ENCODE data around the gene BLCAP. TPM values are rescaled to one million over a fixed set of nuclear protein-coding genes. Genes with fewer than 3 reads are reported as not detected.

BLCAP gene
- total and polyA plus RNA-seq, 9 donors, result 27.7 to 147 (median 62.0) TPM

DNA sequence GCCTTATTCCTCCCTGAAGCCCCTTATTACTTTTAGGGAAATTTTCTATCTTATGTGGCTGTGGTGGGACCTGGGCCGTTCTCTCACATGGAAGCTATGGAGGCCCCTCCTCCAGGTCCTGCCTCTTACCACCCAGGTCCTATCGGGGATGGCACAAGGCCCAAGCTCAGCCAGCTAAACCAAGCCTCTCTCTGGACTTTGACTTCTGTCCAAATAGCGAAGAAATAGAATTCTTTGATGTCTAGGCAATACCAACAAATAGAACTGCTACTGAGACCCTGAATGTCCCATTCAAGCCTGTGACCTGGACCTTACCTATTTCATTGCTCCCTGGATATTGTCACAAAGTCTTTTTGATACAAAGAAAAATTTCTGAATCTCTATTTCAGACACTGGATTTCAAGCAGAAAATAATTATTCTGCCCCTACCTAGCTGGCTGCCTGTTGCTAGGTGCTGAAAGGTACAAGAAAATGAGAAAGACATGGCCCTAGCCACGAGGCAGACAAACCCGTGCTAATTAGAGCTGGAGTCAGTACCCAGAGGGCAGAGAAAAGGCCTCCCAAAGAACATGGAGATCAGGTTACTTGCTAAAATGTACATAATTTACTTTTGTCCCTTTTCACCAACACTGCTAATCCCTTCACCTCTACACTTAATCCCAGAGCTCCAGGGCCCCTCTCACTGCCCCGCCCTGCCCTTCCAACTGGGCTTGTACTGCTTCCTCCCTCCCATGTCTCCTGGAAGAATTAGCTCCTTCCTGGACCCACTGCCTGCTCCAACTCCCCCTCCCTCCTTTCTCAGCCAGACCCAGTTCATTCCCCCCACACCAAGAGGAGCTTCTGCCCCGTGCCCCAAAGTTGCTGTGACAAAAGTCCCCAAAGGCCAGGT lies 22.2 kb downstream of the BLCAP start:
- no peak for TF ChIP-seq POLR2A (IDR thresholded peaks at IDR 0.05)
- TF ChIP-seq, protein P1, sequence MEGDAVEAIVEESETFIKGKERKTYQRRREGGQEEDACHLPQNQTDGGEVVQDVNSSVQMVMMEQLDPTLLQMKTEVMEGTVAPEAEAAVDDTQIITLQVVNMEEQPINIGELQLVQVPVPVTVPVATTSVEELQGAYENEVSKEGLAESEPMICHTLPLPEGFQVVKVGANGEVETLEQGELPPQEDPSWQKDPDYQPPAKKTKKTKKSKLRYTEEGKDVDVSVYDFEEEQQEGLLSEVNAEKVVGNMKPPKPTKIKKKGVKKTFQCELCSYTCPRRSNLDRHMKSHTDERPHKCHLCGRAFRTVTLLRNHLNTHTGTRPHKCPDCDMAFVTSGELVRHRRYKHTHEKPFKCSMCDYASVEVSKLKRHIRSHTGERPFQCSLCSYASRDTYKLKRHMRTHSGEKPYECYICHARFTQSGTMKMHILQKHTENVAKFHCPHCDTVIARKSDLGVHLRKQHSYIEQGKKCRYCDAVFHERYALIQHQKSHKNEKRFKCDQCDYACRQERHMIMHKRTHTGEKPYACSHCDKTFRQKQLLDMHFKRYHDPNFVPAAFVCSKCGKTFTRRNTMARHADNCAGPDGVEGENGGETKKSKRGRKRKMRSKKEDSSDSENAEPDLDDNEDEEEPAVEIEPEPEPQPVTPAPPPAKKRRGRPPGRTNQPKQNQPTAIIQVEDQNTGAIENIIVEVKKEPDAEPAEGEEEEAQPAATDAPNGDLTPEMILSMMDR (IDR thresholded peaks at IDR 0.05), result no peak
- no peak for DNase-seq
- Histone ChIP-seq H3K27ac (no peak overlapping the region), H3K27me3 (no peaks in the 10 kb centered on the region), H3K4me3 (no peak overlapping the region), H3K36me3 (no peaks in the 10 kb centered on the region), H3K9me3 (no peaks in the 10 kb centered on the region), H3K4me1 (ENCODE audit: insufficient read depth) (no peaks in the 10 kb centered on the region)
- 79 to 81% (median 80%) methylated on average over 7 of the region's 7 CpGs for WGBS, 3 donors
- intact Hi-C loops (cut with DNase I), result no loop called here

DNA sequence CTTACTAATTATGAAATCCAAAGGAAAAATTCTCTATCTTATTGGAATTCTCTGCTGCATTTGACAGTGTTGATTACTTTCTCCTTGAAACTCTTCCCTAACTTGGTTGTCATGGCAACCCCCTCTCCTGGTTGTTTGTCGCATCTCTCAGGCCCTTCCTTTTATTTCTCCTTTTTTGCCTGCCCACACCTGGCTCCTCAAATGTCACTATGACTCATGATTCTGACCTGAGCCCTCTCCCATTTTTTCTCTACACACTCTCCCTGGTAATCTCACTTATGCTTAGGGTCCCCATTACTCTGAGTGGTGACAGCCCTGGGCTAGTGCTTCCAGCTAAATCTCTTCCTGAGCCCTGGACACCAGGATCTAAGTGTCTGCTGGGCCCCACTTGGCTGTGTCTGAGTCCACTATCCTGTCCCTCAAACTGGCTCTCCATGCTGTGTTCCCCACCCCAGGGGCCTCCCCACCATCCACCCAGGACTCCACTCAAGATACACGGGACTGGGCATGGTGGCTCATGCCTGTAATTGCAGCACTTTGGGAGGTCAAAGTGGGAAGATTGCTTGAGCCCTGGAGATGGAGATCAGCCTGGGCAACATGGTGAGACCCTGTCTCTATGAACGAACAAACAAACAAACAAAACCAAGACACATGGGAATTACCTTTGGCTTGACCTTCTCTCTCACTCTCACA lies 23.1 kb downstream of the BLCAP start:
- Histone ChIP-seq H3K9me3 (no peaks in the 10 kb centered on the region), H3K4me3 (no peak overlapping the region), H3K36me3 (no peaks in the 10 kb centered on the region), H3K27me3 (no peaks in the 10 kb centered on the region), H3K4me1 (ENCODE audit: insufficient read depth) (no peaks in the 10 kb centered on the region), H3K27ac (no peak overlapping the region)
- no peak for DNase-seq
- TF ChIP-seq POLR2A (IDR thresholded peaks at IDR 0.05) (no peak), EP300 (IDR thresholded peaks at IDR 0.05) (no peak)
- TF ChIP-seq, protein P1 (IDR thresholded peaks at IDR 0.05), result no peak
- intact Hi-C loops (cut with DNase I), result no loop called here
- 56 to 63% (median 59%) methylated on average over 3 of the region's 3 CpGs for WGBS, 3 donors

DNA sequence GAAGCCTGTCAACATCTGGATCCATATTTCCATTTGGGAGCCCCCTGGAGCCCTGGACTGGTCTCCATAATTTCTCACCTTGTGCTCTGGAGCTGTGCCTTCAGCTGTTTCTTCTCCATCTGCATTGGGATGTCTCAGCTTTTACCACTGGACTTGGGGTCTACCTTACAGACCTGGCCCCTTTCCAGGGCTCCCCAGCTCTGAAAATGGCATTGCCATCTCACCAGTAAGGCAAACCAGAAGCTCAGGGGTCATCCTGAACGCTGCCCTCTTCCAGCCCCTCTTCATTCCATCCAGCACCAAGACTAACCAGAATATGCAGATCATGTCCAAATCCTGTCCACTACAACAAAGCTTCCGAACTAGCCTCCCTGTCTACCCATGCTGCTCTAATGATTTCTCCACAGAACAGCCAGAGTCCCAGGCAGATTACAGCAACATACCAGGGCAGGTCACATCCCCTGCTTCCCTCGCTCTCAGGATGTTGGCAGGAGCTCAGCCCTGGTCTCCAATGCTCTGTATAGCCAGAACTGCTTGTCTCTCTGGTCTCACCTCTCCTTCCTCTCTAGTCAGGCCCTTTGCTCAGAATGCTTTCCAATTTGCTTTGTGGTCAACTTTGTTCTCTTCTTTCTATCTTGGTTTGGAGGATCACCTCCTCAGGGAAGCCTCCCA lies 24.3 kb downstream of the BLCAP start:
- H3K27me3 ChIP-seq, result no peaks in the 10 kb centered on the region
- TF ChIP-seq POLR2A (IDR thresholded peaks at IDR 0.05), result no peak
- TF ChIP-seq EP300 (IDR thresholded peaks at IDR 0.05), result no peak
- H3K4me1 ChIP-seq (ENCODE audit: insufficient read depth), result no peaks in the 10 kb centered on the region
- 40 to 54% (median 47%) methylated on average over 3 of the region's 3 CpGs for WGBS, 3 donors
- intact Hi-C loops (cut with DNase I), result no loop called here
- no peaks in the 10 kb centered on the region for H3K9me3 ChIP-seq
- DNase-seq, result no peak
- H3K27ac ChIP-seq, result no peak overlapping the region
- H3K36me3 ChIP-seq, result no peaks in the 10 kb centered on the region
- no peak overlapping the region for H3K4me3 ChIP-seq

DNA sequence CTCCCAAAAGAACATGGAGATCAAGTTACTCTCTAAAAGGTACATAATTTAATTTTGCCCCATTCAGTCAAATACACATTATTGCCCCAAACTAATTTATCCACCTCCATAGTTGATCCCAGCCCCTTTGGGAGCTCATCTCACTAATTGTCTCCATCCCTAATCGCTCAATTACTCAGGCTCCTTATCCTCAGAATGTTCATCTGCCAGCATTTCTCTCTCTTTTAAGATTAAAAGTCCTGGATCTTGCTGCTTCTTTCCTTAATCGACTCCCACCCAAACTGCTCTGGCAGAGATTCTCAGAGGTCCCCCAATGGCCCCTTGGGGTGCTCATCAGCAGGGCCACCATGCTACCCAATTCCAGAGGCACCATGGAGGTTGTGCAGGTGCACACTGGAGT lies 25.0 kb downstream of the BLCAP start:
- TF ChIP-seq, protein P1 (IDR thresholded peaks at IDR 0.05), result no peak
- TF ChIP-seq EP300 (IDR thresholded peaks at IDR 0.05) (no peak), POLR2A (IDR thresholded peaks at IDR 0.05) (no peak)

More for the DNA sequence above, 25.0 kb downstream of the BLCAP start:
- Histone ChIP-seq H3K4me1 (ENCODE audit: insufficient read depth) (no peaks in the 10 kb centered on the region), H3K27ac (no peak overlapping the region), H3K9me3 (no peaks in the 10 kb centered on the region), H3K4me3 (no peak overlapping the region), H3K36me3 (no peaks in the 10 kb centered on the region), H3K27me3 (no peaks in the 10 kb centered on the region)
- DNase-seq, result no peak
- intact Hi-C loops (cut with DNase I), result no loop called here
- 41 to 51% (median 44%) methylated on average over 2 of the region's 2 CpGs for WGBS, 3 donors
